ENCODE data around the gene DSN1.

- TF ChIP-seq NRF1 (IDR thresholded peaks at IDR 0.05; ENCODE audit: low read depth, low read length) = no peak
- no peak for TF ChIP-seq REST (IDR thresholded peaks at IDR 0.05; ENCODE audit: low read depth, low read length)
- TF ChIP-seq, protein P1, sequence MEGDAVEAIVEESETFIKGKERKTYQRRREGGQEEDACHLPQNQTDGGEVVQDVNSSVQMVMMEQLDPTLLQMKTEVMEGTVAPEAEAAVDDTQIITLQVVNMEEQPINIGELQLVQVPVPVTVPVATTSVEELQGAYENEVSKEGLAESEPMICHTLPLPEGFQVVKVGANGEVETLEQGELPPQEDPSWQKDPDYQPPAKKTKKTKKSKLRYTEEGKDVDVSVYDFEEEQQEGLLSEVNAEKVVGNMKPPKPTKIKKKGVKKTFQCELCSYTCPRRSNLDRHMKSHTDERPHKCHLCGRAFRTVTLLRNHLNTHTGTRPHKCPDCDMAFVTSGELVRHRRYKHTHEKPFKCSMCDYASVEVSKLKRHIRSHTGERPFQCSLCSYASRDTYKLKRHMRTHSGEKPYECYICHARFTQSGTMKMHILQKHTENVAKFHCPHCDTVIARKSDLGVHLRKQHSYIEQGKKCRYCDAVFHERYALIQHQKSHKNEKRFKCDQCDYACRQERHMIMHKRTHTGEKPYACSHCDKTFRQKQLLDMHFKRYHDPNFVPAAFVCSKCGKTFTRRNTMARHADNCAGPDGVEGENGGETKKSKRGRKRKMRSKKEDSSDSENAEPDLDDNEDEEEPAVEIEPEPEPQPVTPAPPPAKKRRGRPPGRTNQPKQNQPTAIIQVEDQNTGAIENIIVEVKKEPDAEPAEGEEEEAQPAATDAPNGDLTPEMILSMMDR (IDR thresholded peaks at IDR 0.05) = no peak
- TF ChIP-seq JUND (IDR thresholded peaks at IDR 0.05) = no peak
- TF ChIP-seq CHD2 (IDR thresholded peaks at IDR 0.05; ENCODE audit: low read length, partially characterized antibody) = no peak
- no peak for TF ChIP-seq EZH2phosphoT487 (IDR thresholded peaks at IDR 0.05; ENCODE audit: borderline replicate concordance, low read depth)
- TF ChIP-seq YY1 (IDR thresholded peaks at IDR 0.05; ENCODE audit: low read depth) = no peak
- no peak for TF ChIP-seq MXI1 (IDR thresholded peaks at IDR 0.05; ENCODE audit: low read depth, low read length)
- no peak for TF ChIP-seq GATA2 (CRISPR knock-in tag; IDR thresholded peaks at IDR 0.05)
- no peak for TF ChIP-seq SMC3 (IDR thresholded peaks at IDR 0.05; ENCODE audit: low read depth, low read length)
- TF ChIP-seq POLR2AphosphoS5 (IDR thresholded peaks at IDR 0.05; ENCODE audit: low read depth, low read length) = no peak
Observed at GRCh38 chr20:36760647-36761046, 12.9 kb downstream of the DSN1 start.
